Right lobe of liver (tissue), 6 donors: ENCODE results near the gene EGLN2. TPM values are rescaled to one million over a fixed set of nuclear protein-coding genes. Genes with fewer than 3 reads are reported as not detected.

Source experiments
- ATAC-seq, 4 donors: fragments of 200-7000 bp; cut with Tn5 transposase; one replicate each; pipeline ENCODE4 v1.9.1; 2020; ENCODE audit warnings: mild to moderate bottlenecking in 4 of 4, moderate library complexity in 4 of 4
- DNase-seq, 3 donors: peaks; one replicate each; pipeline ENCODE4 v3.0.0-alpha.2; 2020
- H3K27ac ChIP-seq, 3 donors: fragments of 200-600 bp; one replicate each; pipeline ENCODE4 v1.8.0; 2022
- H3K27me3 ChIP-seq, 2 donors: fragments of 200-600 bp; one replicate each; pipeline ENCODE4 v1.8.0; 2022
- H3K36me3 ChIP-seq, 4 donors: fragments of 200-600 bp; sonication (generic) in 1 of 4; one replicate each; pipeline versions ENCODE4 v1.5.1 to v1.8.0; 2017 to 2022; ENCODE audit warnings: control low read depth in 1 of 4
- H3K4me1 ChIP-seq, 4 donors: fragments of 200-600 bp; sonication (generic) in 1 of 4; one replicate each; pipeline versions ENCODE4 v1.5.1 to v1.8.0; 2017 to 2022; ENCODE audit warnings: control low read depth in 1 of 4
- H3K4me3 ChIP-seq, 3 donors: fragments of 200-600 bp; one replicate each; pipeline ENCODE4 v1.8.0; 2022
- H3K9me3 ChIP-seq, 4 donors: fragments of 200-600 bp; sonication (generic) in 1 of 4; one replicate each; pipeline versions ENCODE4 v1.5.1 to v1.8.0; 2017 to 2022; ENCODE audit warnings: control low read depth in 1 of 4
- CTCF ChIP-seq, 4 donors: fragments of 200-600 bp in 3 of 4; fragments of 450-650 bp in 1 of 4; IDR thresholded peaks; one replicate each; pipeline versions ENCODE4 v1.5.1 to v1.8.0; 2016 to 2022; ENCODE audit warnings: antibody characterized with exemption in 4 of 4, mild to moderate bottlenecking in 2 of 4
- POLR2A ChIP-seq: fragments of 450-650 bp; IDR thresholded peaks from one replicate; pipeline ENCODE4 v1.6.1; 2017; ENCODE audit warnings: antibody characterized with exemption, mild to moderate bottlenecking
- WGBS: methylation state at CpG from one replicate; pipeline ENCODE4 v1.1.6; 2018; ENCODE audit warnings: low coverage, low lambda C conversion rate; ENCODE audit not compliant: insufficient coverage; ENCODE audit errors: missing lambda C conversion rate; 5-methylcytosine and 5-hydroxymethylcytosine counted together
- intact Hi-C, 2 donors: fragments of 100-400 bp; cut with DNase I; formaldehyde crosslinking; loops; one replicate each; pipeline versions ENCODE4 v1.11.2 to v1.14.1; 2022
- total RNA-seq, 6 experiments: library from RNA; depleted of rRNA in 2 of 6; stranded (reverse); fragments of >200 nt in 2 of 6; fragmentation: NEBNext Ultra II Directional in 3 of 6; extraction: Animal tissue kit (Norgen Biotek cat#: 25700) in 3 of 6; gene quantifications; one replicate each; pipeline versions ENCODE4 v1.1.0 to v1.2.4, GENCODE V29; 2016 to 2023
- donor health status: DM: no; HTN: yes; CAD: no.
- donor health status: DM: no; HTN: no; CAD: no.
- donor health status: DM: no; HTN: no; CAD: no.
- donor health status: DM: no; HTN: yes; CAD: no.
- donor health status: DM: no; HTN: yes; CAD: no.

The EGLN2 gene
- total RNA-seq, 6 experiments from 2014 or later, result 34.5 to 47.0 (median 37.4) TPM

- Histone ChIP-seq H3K4me1 (peaks cover 0 to 12% (median 0%) of the 10 kb centered on the region in 4 donors), H3K4me3 (no peak within 1 kb of the TSS), H3K27ac (no peak within 1 kb of the TSS), H3K27me3 (no peaks in the 10 kb centered on the region), H3K9me3 (no peaks in the 10 kb centered on the region), H3K36me3 (no peaks in the 10 kb centered on the region)
- intact Hi-C loops, result no loop called here
- DNase-seq (no peak), ATAC-seq (no peak)
- TF ChIP-seq CTCF (IDR thresholded peaks at IDR 0.05) (no peak), POLR2A (no peak)
- WGBS, result 73% methylated on average over 5 of the region's 9 CpGs
Observed at GRCh38 chr19:40774916-40775631, 23.9 kb upstream of the EGLN2 start, which contains the start of gene MIA. MIA (plus strand) TSS chr19:40775521; CDS start chr19:40775543, 22 bp downstream.

DNA sequence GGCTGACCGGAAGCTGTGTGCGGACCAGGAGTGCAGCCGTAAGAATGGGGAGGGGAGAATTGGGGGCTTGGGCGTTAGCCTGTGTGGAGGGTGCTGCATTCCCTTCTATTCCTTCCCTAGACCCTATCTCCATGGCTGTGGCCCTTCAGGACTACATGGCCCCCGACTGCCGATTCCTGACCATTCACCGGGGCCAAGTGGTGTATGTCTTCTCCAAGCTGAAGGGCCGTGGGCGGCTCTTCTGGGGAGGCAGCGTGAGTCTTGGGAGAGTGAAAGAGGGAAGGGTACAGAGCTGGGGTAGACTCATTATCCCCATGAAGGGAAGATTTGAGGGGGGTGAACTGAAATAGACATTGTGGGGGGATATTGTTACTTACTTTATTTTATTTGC, 23.4 kb upstream of the EGLN2 start:
- intact Hi-C loops, result no loop called here
- H3K27me3 ChIP-seq, result no peaks in the 10 kb centered on the region
- no peak for TF ChIP-seq POLR2A
- TF ChIP-seq CTCF (IDR thresholded peaks at IDR 0.05), result no peak
- H3K4me3 ChIP-seq, result no peak overlapping the region
- DNase-seq (no peak), ATAC-seq (no peak)
- H3K27ac ChIP-seq, result no peak overlapping the region
- H3K9me3 ChIP-seq, result no peaks in the 10 kb centered on the region
- H3K36me3 ChIP-seq, result no peaks in the 10 kb centered on the region
- WGBS, result 95% methylated on average over 10 of the region's 10 CpGs
- peaks cover 0 to 12% (median 0%) of the 10 kb centered on the region in 4 donors for H3K4me1 ChIP-seq

DNA sequence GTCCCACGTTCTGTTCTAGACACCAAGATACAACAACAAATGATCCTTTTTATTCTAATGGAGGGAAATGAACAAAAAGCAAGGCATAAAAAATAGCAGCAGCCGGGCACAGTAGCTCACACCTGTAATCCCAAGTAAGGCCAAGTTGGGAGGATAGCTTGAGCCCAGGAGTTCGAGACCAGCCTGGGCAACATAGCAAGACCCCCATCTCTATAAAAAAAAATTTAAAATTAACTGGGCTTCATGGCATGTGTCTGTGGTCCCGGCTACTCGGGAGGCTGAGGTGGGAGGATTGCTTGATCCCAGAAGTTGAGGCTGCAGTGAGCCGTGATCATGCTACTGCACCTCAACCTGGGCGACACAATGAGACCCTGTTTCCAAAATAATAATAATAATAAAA, 22.6 kb upstream of the EGLN2 start:
- TF ChIP-seq CTCF (IDR thresholded peaks at IDR 0.05), result no peak
- no peak for TF ChIP-seq POLR2A
- Histone ChIP-seq H3K27me3 (no peaks in the 10 kb centered on the region), H3K9me3 (no peaks in the 10 kb centered on the region), H3K27ac (peak overlapping the region in 2 of 3 donors; percentile 89 to 93), H3K36me3 (no peaks in the 10 kb centered on the region), H3K4me3 (no peak overlapping the region), H3K4me1 (peaks cover 0 to 12% (median 0%) of the 10 kb centered on the region in 4 donors)
- DNase-seq (no peak), ATAC-seq (no peak)
- WGBS, result 76% methylated on average over 7 of the region's 7 CpGs
- intact Hi-C loops, result no loop called here

DNA sequence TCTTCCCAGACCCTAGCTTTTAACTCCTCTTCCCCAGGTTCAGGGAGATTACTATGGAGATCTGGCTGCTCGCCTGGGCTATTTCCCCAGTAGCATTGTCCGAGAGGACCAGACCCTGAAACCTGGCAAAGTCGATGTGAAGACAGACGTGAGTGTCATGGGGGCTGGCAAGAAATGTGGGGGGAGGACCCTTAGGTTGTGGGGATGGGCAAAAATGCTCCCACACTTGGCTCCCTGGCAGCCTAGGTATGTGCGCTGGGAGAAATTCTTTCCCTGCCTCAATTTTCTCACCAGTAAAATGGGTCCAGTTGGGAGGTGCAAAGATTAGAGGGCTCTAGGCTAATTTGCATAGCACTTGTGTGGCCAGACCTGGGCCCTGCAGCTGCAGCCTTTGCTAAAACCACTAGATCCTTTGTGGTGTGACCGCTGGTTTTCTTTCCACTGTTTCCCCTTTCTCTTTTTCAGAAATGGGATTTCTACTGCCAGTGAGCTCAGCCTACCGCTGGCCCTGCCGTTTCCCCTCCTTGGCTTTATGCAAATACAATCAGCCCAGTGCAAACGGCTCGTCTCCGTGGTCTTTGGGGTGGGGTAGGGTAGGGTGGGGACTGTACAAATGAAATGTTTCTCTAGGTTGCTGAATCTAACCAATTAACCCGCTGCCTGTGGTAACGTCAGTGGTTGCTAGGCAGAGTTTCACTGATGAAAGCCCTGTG, 21.9 kb upstream of the EGLN2 start:
- intact Hi-C loops, result no loop called here
- TF ChIP-seq CTCF (IDR thresholded peaks at IDR 0.05) (no peak), POLR2A (no peak)
- H3K4me1 ChIP-seq, result peaks cover 0 to 12% (median 0%) of the 10 kb centered on the region in 4 donors
- peak overlapping the region; percentile 52 to 93 (median 77) for H3K4me3 ChIP-seq
- H3K27ac ChIP-seq, result peak overlapping the region; percentile 78 to 93 (median 89)
- no peaks in the 10 kb centered on the region for H3K36me3 ChIP-seq
- DNase-seq, result peak; percentile 77 to 86 (median 83)
- peak; percentile 74 to 79 (median 76) for ATAC-seq
- no peaks in the 10 kb centered on the region for H3K9me3 ChIP-seq
- 6% methylated on average over 11 of the region's 13 CpGs for WGBS
- no peaks in the 10 kb centered on the region for H3K27me3 ChIP-seq
